Immature natural killer cell (primary cell): ENCODE measurements around the gene RAB24. TPM values are rescaled to one million over a fixed set of nuclear protein-coding genes. Genes with fewer than 3 reads are reported as not detected.
"Not testable (repeated sequence)": the region's sequence is repeated elsewhere in the genome, so short reads cannot be mapped to it uniquely, and the experiment has no call there.

Source experiments
- DNase-seq, 3 donors: peaks; one replicate each; pipeline ENCODE4 v3.0.0; 2022; ENCODE audit warnings: mixed read lengths in 1 of 3
- H3K27ac Mint-ChIP-seq, 6 donors: one replicate each; pipeline ENCODE4 v1.8.0; 2020; ENCODE audit warnings: mixed read lengths in 6 of 6, mild to moderate bottlenecking in 5 of 6, inconsistent platforms in 4 of 6, moderate library complexity in 3 of 6
- H3K27me3 Mint-ChIP-seq, 3 donors: one replicate each; pipeline ENCODE4 v1.8.0; 2020 to 2021; ENCODE audit warnings: low read depth in 3 of 3, mild to moderate bottlenecking in 3 of 3, mixed read lengths in 3 of 3, moderate library complexity in 3 of 3, inconsistent platforms in 1 of 3
- H3K36me3 Mint-ChIP-seq, 3 donors: one replicate each; pipeline ENCODE4 v1.8.0; 2020; ENCODE audit warnings: mixed read lengths in 3 of 3, inconsistent platforms in 2 of 3, mild to moderate bottlenecking in 2 of 3
- H3K4me1 Mint-ChIP-seq, 2 donors: one replicate each; pipeline ENCODE4 v1.8.0; 2020; ENCODE audit warnings: inconsistent platforms in 2 of 2, mild to moderate bottlenecking in 2 of 2, mixed read lengths in 2 of 2, moderate library complexity in 1 of 2
- H3K4me3 Mint-ChIP-seq, 5 donors: one replicate each; pipeline ENCODE4 v1.8.0; 2020; ENCODE audit warnings: mild to moderate bottlenecking in 5 of 5, mixed read lengths in 5 of 5, inconsistent platforms in 3 of 5, moderate library complexity in 3 of 5
- H3K9me3 Mint-ChIP-seq, 6 donors: one replicate each; pipeline ENCODE4 v1.8.0; 2020; ENCODE audit warnings: mild to moderate bottlenecking in 6 of 6, mixed read lengths in 6 of 6, inconsistent platforms in 4 of 6, moderate library complexity in 3 of 6
- polyA plus RNA-seq, 3 donors: library from polyadenylated mRNA; unstranded; fragments of 300-500 nt; fragmentation: Illumina TruSeq; gene quantifications; one replicate each; pipeline ENCODE4 v1.2.3, GENCODE V29; 2021

The RAB24 gene
- 10 to 100 TPM; 39.7 to 80.2 (median 45.8) TPM for polyA plus RNA-seq

DNA sequence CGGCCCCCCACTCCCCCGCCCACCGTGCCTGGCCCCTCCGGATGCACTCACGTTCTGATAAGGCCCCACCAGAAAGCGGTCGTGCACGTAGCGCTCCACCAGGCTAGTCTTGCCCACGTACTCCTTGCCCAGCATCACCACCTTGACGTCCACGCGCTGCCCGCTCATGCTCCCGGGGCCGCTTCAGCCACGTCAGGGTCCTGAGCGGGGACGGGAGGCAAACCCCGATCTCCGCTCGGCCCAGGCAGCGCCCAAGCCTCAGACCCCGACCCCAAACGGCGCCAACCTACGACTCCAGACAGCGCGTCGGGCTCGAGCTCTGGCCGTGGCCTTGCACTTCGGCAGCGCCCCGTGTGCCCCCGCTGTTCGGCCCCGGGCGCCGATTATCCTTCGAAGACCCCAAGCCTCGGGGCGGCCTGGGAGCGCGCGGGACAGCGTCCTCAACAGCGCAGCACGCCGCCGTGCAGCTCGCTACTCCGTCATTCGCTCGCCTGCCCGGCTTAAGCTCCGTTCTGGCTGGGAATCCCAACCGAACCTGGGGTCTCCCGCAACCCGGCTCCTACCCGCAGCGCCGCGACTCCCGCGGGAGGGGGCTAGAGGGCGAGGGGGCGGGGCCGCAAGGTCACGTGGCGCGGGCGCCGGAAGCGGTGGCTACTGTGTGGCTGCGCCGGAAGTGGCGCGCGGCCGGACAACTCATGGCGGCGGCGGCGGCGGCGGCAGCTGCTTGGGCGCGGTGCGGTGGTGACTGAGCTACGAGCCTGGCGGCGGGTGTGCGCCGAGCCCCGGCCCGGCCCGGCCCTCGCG, at the start of gene RAB24, which contains the start of gene PRELID1:
RAB24 (minus strand) TSS at position 599 of the 804 bp plus-strand sequence; CDS start at position 168, 431 bp downstream.
PRELID1 (plus strand) TSS at position 679 of the 804 bp plus-strand sequence. CDS start 187 bp downstream, outside the sequence.
- no peaks in the 10 kb centered on the region for H3K9me3 Mint-ChIP-seq
- peaks cover 16 to 32% (median 29%) of the 10 kb centered on the region in 3 donors for H3K27me3 Mint-ChIP-seq
- peak; percentile 90 to 91 (median 91) for DNase-seq
- peak within 1 kb of the TSS; percentile 95 to 98 (median 96) for H3K27ac Mint-ChIP-seq
- peaks cover 5 to 25% (median 19%) of the 10 kb centered on the region in 3 donors for H3K36me3 Mint-ChIP-seq
- peak within 1 kb of the TSS; percentile 90 to 95 (median 94) for H3K4me3 Mint-ChIP-seq
- peaks cover 81 to 83% of the 10 kb centered on the region in 2 donors for H3K4me1 Mint-ChIP-seq

DNA sequence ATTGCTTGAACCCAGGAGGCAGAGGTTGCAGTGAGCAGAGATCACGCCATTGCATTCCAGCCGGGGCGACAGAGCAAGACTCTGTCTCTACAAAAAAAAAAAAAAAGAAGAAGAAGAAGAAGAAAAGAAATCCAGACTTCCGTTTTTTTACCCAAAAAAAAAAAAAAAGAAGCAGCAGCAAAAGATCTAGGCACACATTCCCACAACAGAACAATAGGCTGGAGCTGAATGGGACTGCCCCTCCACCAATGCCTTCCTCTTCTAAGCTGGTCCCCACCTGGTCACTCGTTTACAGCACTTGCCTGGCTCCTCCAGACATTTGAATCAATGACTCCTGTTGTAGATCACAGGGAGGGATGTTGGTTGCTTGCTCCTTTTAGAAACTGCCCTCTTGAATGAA, 49.6 kb upstream of the RAB24 start:
- peak overlapping the region in 3 of 5 donors; percentile 43 to 49 (median 46) for H3K4me3 Mint-ChIP-seq
- H3K9me3 Mint-ChIP-seq = no peaks in the 10 kb centered on the region
- DNase-seq = no peak
- H3K27me3 Mint-ChIP-seq = peaks cover 6 to 15% (median 7%) of the 10 kb centered on the region in 3 donors
- peaks cover 0 to 5% (median 3%) of the 10 kb centered on the region in 3 donors for H3K36me3 Mint-ChIP-seq
- peaks cover 63 to 67% of the 10 kb centered on the region in 2 donors for H3K4me1 Mint-ChIP-seq
- peak overlapping the region in 1 of 6 donors; percentile 49 for H3K27ac Mint-ChIP-seq

DNA sequence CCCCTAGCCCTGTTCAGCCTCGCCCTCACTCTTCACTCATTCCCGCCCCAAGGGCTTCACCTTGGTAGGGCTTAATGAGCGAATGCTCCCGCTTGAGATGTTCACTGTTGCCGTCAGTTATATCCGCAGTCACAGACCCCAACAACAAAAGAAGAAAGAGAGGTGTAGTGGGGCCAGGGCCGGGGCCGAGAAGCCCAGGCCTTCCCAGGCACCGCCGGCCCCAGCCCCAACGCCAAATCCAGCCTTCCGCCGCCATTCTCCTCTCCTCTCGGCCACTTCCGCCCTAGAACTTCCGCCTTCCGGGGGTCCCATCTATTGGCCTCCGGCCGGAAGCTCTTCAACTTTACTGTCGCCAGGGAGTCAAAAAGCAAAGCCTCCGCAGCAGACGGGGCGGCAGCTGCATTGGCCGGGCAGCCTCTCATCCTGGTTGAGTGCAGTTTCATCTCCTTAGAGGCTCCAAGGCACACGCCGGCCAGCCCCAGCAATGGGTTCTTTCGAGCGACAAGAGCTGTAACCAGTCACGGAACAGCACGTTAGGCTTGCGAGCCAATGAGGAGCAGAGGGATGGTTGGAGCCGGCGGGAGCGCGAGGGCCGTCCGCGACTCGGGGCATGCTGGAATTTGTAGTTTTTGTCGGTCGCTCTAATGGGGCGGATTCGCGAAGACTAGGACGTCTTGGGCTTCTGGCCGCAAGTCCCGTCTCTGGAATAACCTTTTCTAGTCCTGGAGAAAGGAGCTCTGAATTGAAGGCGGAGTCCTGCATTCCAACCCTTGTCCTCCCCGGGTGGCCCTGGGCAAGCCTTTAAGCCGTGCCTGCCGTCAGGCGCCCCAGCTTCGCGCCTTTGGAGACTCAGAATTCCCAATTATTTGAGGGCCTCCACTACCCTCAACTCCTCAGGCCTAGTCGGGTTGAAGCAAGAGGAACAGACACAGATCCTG, 48.1 kb upstream of the RAB24 start, which contains the start of gene LMAN2:
LMAN2 (minus strand) TSS at position 277 of the 938 bp plus-strand sequence; CDS start at position 256, 21 bp downstream.
- H3K27me3 Mint-ChIP-seq = peaks cover 1 to 5% (median 3%) of the 10 kb centered on the region in 3 donors

DNA sequence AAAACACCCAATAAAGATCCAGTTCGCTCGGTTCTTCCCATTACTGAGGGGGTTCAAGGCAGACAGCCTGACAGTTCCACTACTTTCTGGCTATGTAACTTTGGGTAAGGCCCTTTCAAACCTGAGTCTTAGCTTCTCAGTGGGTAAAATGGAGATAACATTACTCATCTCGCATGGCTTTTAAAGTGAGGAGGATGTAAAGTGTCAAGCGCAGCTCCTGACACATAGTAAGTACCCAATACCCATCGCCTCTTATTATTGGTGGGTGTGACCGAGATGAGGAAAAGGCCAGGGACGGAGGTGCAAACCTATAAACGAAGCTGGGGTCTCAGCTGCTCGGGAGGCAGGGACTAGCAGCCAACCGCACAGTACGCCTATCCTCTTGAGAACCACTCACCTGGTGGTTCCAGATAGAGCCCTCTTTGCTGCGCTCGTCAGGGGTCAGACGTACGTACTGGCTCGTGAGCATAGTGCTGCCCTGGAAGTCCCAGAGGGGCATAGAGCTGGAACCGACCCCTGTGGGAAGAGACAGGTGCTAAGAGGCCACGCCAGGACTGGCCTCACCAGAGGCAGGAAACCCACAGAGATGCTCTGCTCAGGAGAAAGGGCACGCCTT, 47.4 kb upstream of the RAB24 start:
- Mint-ChIP-seq H3K27me3 (peaks cover 1 to 5% (median 3%) of the 10 kb centered on the region in 3 donors), H3K27ac (peak overlapping the region; percentile 98 to 100 (median 99)), H3K36me3 (peaks cover 0 to 19% (median 12%) of the 10 kb centered on the region in 3 donors), H3K4me3 (peak overlapping the region; percentile 96 to 100 (median 99)), H3K4me1 (peaks cover 58 to 62% of the 10 kb centered on the region in 2 donors), H3K9me3 (no peaks in the 10 kb centered on the region)
- no peak for DNase-seq

More for the DNA sequence above, 48.1 kb upstream of the RAB24 start, which contains the start of gene LMAN2:
- peak; percentile 92 to 94 (median 93) for DNase-seq
- peak within 1 kb of the TSS; percentile 98 to 100 (median 99) for H3K27ac Mint-ChIP-seq
- H3K36me3 Mint-ChIP-seq = peaks cover 0 to 14% (median 8%) of the 10 kb centered on the region in 3 donors
- H3K4me3 Mint-ChIP-seq = peak within 1 kb of the TSS; percentile 96 to 100 (median 99)
- no peaks in the 10 kb centered on the region for H3K9me3 Mint-ChIP-seq
- H3K4me1 Mint-ChIP-seq = peaks cover 62 to 65% of the 10 kb centered on the region in 2 donors

DNA sequence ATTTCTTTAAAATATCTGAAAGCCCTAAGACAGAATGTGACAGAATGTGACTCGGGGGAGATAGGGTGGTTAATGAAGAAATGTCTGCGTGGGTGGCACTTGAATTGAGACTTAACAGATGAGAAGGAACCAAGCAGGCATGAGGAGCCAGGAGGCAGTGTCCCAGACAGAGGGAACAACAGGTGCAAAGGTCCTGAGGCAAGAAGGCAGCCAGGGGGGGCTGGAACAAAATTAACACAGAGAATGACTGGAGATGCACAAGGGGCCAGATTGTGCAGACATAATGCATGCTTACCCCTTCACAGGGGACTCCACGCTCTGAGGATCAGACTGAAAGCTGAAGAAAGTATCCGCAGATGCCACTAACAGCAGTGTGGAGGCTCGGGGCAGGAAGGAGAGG, 46.2 kb upstream of the RAB24 start:
- Mint-ChIP-seq H3K27me3 (peaks cover 1 to 5% (median 3%) of the 10 kb centered on the region in 3 donors), H3K4me1 (peaks cover 50 to 52% of the 10 kb centered on the region in 2 donors), H3K4me3 (peak overlapping the region; percentile 82 to 100 (median 99)), H3K27ac (peak overlapping the region; percentile 63 to 99 (median 86)), H3K9me3 (no peaks in the 10 kb centered on the region), H3K36me3 (peaks cover 0 to 19% (median 12%) of the 10 kb centered on the region in 3 donors)
- DNase-seq = no peak

DNA sequence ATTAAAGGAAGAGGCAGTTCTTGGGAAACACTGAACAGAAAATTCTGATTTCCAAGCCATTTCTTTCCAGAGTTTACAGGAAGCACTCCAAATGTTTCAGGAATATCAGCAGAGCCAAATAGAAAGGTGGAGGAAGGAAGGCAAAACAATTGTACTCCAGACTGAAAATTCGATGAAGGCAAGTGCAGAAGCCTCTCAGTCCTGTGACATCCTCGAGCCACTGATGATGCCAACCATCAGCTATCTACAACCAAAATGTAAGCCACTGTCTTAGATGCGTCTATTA, 45.8 kb upstream of the RAB24 start:
- Mint-ChIP-seq H3K9me3 (no peaks in the 10 kb centered on the region), H3K27ac (peak overlapping the region in 3 of 6 donors; percentile 80 to 89 (median 84)), H3K36me3 (peaks cover 0 to 19% (median 12%) of the 10 kb centered on the region in 3 donors), H3K4me3 (peak overlapping the region; percentile 82 to 100 (median 99)), H3K4me1 (peaks cover 47 to 52% of the 10 kb centered on the region in 2 donors), H3K27me3 (peaks cover 1 to 5% (median 3%) of the 10 kb centered on the region in 3 donors)
- DNase-seq = no peak

DNA sequence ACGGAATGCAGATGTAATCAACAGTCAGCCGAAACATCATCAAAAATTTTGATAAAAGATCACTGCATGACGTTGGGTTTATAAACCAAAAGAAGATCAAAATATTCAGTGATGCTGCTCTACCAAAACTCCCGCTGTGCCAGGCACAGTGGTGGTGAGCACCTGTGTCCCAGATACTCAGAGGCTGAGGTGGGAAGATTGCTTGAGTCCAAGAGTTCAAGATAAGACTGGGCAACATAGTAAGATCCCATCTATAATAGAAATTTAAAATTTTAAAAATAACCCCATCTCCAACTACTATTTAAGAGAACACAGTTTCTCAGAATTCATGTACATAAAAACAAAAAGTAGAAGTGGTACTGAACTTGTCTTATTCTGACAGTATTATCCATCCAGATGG, 44.2 kb upstream of the RAB24 start:
- Mint-ChIP-seq H3K36me3 (peaks cover 5 to 25% (median 12%) of the 10 kb centered on the region in 3 donors), H3K4me3 (no peak overlapping the region), H3K27ac (peak overlapping the region in 1 of 6 donors; percentile 29), H3K9me3 (no peaks in the 10 kb centered on the region), H3K4me1 (peaks cover 50 to 59% of the 10 kb centered on the region in 2 donors), H3K27me3 (peaks cover 1 to 5% (median 1%) of the 10 kb centered on the region in 3 donors)
- no peak for DNase-seq

DNA sequence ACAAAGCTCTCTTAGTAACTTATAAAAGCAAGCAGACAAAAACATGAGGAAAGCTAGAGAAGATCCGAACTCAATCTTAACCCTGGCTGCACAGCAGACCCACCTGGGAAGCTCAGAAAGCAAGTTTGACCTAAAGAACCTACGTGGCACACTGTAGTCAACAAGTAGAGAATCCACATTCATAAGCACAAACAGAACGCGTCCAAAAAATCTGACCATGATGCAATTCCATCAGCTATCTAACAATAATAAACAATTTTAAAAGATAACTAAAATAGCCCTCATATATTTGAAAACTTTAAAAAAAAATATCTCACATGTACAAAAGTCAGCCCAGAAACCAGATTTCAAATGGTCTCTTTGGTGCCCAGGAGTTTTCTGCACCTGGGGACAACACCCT, 43.3 kb upstream of the RAB24 start:
- H3K9me3 Mint-ChIP-seq = no peaks in the 10 kb centered on the region
- no peak overlapping the region for H3K4me3 Mint-ChIP-seq
- peak overlapping the region in 2 of 6 donors; percentile 21 to 62 for H3K27ac Mint-ChIP-seq
- H3K27me3 Mint-ChIP-seq = peaks cover 1 to 5% (median 1%) of the 10 kb centered on the region in 3 donors
- H3K4me1 Mint-ChIP-seq = peaks cover 45 to 55% of the 10 kb centered on the region in 2 donors
- H3K36me3 Mint-ChIP-seq = peaks cover 7 to 25% (median 12%) of the 10 kb centered on the region in 3 donors
- DNase-seq = no peak

DNA sequence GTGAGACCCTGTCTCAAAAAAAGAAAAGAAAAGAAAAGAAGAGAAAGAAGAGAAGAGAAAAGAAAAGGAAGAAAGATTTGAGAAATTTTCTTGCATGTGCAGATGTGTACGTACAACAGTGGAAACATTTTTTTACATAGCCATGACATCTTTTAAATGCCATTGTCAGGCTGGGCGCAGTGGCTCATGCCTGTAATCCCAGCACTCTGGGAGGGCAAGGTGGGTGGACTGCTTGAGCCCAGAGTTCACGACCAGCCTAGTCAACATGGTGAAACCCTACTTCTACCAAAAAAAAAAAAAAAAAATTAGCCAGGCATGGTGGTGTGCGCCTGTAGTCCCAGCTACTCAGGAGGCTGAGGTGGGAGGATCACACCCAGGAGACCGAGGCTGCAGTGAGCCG, 41.4 kb upstream of the RAB24 start:
- H3K27ac Mint-ChIP-seq = no peak overlapping the region
- H3K36me3 Mint-ChIP-seq = peaks cover 13 to 33% (median 16%) of the 10 kb centered on the region in 3 donors
- no peak overlapping the region for H3K4me3 Mint-ChIP-seq
- no peak for DNase-seq
- no peaks in the 10 kb centered on the region for H3K9me3 Mint-ChIP-seq
- peaks cover 31 to 42% of the 10 kb centered on the region in 2 donors for H3K4me1 Mint-ChIP-seq
- H3K27me3 Mint-ChIP-seq = peaks cover 0 to 2% (median 0%) of the 10 kb centered on the region in 3 donors

DNA sequence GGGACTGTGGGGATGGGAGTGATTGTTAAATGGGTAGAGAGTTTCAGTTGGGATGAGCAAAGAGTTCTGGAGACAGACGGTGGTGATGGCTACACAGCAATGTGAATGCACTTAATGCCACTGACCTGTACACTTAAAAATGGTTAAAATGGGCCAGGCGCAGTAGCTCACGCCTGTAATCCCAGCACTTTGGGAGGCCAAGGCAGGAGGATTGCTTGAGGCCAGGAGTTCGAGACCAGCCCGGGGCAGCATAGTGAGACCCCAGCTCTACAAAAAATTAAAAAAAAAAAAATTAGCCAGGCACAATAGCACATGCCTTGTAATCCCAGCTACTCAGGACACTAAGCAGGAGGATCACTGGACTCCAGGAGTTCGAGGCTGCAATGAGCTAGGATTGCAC, 40.3 kb upstream of the RAB24 start:
- H3K27me3 Mint-ChIP-seq = peaks cover 0 to 3% (median 0%) of the 10 kb centered on the region in 3 donors
- H3K36me3 Mint-ChIP-seq = peaks cover 16 to 37% (median 22%) of the 10 kb centered on the region in 3 donors
- H3K4me3 Mint-ChIP-seq = no peak overlapping the region
- H3K9me3 Mint-ChIP-seq = no peaks in the 10 kb centered on the region
- DNase-seq = no peak
- H3K4me1 Mint-ChIP-seq = peaks cover 31 to 42% of the 10 kb centered on the region in 2 donors
- no peak overlapping the region for H3K27ac Mint-ChIP-seq

DNA sequence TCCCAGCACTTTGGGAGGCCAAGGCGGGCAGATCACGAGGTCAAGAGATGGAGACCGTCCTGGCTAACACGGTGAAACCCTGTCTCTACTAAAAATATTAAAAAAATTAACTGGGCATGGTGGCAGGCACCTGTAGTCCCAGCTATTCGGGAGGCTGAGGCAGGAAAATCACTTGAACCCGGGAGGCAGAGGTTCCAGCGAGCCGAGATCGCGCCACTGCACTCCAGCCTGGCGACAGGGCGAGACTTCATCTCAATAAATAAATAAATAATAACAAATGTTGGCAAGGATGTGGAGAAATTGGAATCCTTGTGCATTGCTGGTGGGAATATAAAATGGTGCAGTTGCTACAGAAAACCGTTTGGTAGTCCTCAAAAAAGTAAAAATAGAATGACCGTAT, 39.5 kb upstream of the RAB24 start:
- not testable (repeated sequence) for H3K27me3 Mint-ChIP-seq, H3K27ac Mint-ChIP-seq, H3K9me3 Mint-ChIP-seq, DNase-seq, H3K4me3 Mint-ChIP-seq
- peaks cover 16 to 39% (median 22%) of the 10 kb centered on the region in 3 donors for H3K36me3 Mint-ChIP-seq
- H3K4me1 Mint-ChIP-seq = peaks cover 37 to 49% of the 10 kb centered on the region in 2 donors

DNA sequence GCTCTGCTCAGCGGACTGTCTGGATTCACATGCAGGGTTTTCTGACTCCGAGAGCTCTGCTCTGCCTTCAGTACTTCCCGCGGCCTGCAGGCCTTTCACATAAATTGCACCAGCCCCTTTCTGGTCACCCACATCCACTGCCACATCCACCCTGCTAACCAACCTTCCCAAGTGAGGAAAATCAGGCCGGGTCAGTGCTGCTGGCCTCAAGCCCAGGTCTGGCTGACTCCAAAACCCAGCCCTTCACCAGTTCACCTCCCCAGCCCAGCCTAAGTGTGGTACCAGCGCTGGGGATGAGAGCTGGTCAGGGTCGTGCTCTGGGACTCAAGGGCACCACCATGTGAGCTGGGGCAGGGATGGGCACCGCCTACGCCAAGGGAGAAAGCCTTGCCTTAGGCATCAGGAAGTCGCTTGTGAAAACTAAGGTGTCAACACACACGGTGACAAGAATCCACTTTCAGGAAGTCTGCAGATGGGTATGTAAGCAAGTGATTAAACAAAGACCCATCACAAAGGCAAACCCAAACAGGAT, 35.7 kb upstream of the RAB24 start:
- H3K4me1 Mint-ChIP-seq = peaks cover 44 to 47% of the 10 kb centered on the region in 2 donors
- peak; percentile 57 to 60 (median 58) for DNase-seq
- peak overlapping the region; percentile 53 to 80 (median 75) for H3K4me3 Mint-ChIP-seq
- peaks cover 0 to 6% (median 4%) of the 10 kb centered on the region in 3 donors for H3K27me3 Mint-ChIP-seq
- H3K27ac Mint-ChIP-seq = peak overlapping the region; percentile 69 to 89 (median 78)
- H3K36me3 Mint-ChIP-seq = peaks cover 16 to 52% (median 41%) of the 10 kb centered on the region in 3 donors
- H3K9me3 Mint-ChIP-seq = no peaks in the 10 kb centered on the region
